ENCODE results near the gene CASQ2.
A peak's percentile ranks its signal among the peaks of the same experiment; 100 is the strongest.

The CASQ2 gene

DNA sequence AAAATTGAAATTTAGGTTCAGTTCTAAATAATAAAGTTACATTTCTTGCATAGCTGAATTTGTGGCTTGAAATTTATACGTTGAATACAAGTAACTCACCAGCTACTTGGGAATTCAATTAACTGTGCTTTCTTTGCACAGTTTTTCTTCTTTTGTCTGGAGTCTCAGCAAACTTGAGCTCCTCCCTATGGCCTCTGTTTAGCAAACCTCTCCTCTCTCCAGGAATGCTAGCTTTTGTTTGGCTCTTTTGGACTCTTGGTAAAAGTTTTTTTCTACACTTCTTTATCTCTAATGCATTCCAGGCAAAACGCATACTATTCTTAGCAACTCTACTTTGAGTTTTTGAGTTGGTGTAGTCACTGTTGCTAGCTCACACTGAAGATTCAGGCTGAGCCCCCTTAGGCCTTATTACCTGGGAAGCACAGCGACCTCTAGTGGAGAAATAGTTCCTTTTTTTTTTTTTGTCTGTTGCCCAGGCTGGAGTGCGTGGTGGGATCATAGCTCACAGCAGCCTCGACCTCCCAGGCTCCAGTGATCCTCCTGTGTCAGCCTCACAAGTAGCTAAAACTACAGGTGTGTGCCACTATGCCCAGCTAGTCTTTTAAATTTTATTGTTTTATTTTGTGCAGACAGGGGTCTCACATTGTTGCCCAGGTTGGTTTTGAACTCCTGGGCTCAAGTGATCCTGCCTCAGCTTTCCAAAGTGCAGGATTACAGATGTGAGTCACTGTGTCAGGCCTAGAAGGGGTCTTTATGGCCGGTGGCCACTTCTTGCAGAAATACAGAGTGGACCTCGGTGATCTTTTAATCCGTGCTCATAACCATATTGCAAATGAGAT lies 61.7 kb downstream of the CASQ2 start:
- peak; percentile 27 for DNase-seq
- in situ Hi-C loops (cut with HindIII; ENCODE audit: low pct_ligation_motif_present, low sequenced_read_pairs), result no loop called here

DNA sequence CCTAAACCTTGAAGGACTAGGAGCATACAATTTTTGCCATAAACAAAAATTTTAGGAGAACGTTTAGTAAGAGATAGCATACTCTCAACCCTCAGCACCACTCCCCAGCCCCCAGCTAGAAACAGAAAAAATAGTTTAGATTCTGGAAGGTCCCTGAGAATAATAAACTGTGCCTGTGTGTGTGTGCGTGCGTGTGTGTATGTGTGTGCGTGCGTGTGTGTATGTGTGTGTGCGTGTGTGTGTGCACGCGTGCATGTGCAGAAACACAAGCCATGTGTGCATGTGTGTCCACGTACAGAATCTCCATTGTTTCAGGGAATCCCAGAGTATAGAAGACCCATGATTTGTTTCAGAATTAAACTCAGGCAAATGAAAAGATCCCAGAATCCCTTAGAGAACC lies 62.6 kb downstream of the CASQ2 start:
- TF ChIP-seq, protein P1, sequence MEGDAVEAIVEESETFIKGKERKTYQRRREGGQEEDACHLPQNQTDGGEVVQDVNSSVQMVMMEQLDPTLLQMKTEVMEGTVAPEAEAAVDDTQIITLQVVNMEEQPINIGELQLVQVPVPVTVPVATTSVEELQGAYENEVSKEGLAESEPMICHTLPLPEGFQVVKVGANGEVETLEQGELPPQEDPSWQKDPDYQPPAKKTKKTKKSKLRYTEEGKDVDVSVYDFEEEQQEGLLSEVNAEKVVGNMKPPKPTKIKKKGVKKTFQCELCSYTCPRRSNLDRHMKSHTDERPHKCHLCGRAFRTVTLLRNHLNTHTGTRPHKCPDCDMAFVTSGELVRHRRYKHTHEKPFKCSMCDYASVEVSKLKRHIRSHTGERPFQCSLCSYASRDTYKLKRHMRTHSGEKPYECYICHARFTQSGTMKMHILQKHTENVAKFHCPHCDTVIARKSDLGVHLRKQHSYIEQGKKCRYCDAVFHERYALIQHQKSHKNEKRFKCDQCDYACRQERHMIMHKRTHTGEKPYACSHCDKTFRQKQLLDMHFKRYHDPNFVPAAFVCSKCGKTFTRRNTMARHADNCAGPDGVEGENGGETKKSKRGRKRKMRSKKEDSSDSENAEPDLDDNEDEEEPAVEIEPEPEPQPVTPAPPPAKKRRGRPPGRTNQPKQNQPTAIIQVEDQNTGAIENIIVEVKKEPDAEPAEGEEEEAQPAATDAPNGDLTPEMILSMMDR (IDR thresholded peaks at IDR 0.05; ENCODE audit: low read depth, low read length, missing control alignments), result no peak
- H3K4me3 ChIP-seq (ENCODE audit: low read depth, low read length), result no peak overlapping the region
- peaks cover 2% of the 10 kb centered on the region for H3K27me3 ChIP-seq (replicated peaks)
- in situ Hi-C loops (cut with HindIII; ENCODE audit: low pct_ligation_motif_present, low sequenced_read_pairs), result no loop called here
- DNase-seq, result no peak
- H3K27ac ChIP-seq, result no peak overlapping the region
- H3K36me3 ChIP-seq (replicated peaks), result no peaks in the 10 kb centered on the region

More for the DNA sequence above, 61.7 kb downstream of the CASQ2 start:
- Histone ChIP-seq H3K36me3 (replicated peaks) (no peaks in the 10 kb centered on the region), H3K4me3 (ENCODE audit: low read depth, low read length) (no peak overlapping the region), H3K27ac (no peak overlapping the region), H3K27me3 (replicated peaks) (peaks cover 2% of the 10 kb centered on the region)
- TF ChIP-seq, protein P1 (IDR thresholded peaks at IDR 0.05; ENCODE audit: low read depth, low read length, missing control alignments), result peak; percentile 72

DNA sequence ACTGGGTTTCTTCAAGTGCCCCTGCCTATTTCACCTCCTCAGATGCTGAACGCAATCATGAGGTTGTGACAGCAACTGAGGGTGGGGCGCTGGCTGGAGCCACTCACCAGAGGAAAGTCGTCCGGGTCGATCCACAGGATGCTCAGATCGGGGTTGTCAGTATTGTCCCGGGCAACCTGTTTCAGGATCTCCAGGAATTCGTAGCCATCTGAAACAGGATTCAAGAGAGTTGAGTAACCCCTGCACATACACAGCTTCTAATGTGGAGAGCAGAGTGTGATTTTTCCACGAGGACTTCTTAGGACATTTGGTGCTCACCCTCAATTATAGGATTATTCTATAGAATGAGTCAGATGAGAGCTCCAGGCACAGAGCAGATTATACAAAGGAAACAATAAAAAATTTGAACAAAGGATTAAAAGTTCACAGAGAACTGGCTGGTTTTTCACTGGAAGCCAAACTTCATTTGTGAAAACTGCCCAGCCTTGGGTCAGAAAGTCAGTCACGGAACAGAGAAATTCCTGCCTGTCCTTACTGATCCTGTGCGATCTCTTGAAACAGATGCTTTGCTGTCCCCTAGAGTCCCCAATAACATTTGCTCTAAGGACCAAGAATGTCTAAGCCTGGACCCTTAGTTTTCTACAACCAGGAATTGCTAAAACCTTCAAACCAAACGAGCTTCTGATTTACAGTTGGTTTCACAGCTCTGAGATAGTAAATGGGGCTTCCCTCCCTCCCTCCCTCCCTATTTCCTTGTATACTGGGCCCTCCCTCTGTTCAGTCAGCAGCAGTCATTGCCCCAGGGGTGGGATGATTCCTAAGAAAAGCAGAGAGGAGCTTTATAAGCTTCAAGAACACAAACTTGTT lies 63.2 kb downstream of the CASQ2 start:
- H3K4me3 ChIP-seq (ENCODE audit: low read depth, low read length), result no peak overlapping the region
- no peaks in the 10 kb centered on the region for H3K36me3 ChIP-seq (replicated peaks)
- no peak overlapping the region for H3K27ac ChIP-seq
- H3K27me3 ChIP-seq (replicated peaks), result peaks cover 2% of the 10 kb centered on the region
- no peak for DNase-seq
- TF ChIP-seq, protein P1 (IDR thresholded peaks at IDR 0.05; ENCODE audit: low read depth, low read length, missing control alignments), result no peak
- in situ Hi-C loops (cut with HindIII; ENCODE audit: low pct_ligation_motif_present, low sequenced_read_pairs), result no loop called here

DNA sequence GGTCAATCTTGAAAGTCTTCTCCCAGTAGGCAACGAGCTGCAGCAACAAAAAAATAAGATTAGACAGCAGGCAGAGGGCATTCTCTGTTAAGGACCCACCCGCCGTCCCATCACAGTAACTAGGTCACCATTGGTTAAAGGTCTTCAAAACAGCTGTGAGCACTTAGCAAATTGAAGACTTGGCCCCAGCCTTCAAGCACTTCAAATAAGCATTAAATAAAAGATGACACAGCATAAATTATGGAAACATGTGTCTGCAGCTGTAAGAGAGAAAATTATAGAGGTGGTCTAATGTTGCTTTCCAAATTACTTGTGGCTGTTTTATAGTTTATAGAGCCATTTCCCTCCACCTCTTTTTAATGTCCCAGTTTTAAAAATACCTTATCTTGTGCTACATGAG lies 65.6 kb downstream of the CASQ2 start:
- no peak overlapping the region for H3K27ac ChIP-seq
- TF ChIP-seq, protein P1 (IDR thresholded peaks at IDR 0.05; ENCODE audit: low read depth, low read length, missing control alignments), result no peak

DNA sequence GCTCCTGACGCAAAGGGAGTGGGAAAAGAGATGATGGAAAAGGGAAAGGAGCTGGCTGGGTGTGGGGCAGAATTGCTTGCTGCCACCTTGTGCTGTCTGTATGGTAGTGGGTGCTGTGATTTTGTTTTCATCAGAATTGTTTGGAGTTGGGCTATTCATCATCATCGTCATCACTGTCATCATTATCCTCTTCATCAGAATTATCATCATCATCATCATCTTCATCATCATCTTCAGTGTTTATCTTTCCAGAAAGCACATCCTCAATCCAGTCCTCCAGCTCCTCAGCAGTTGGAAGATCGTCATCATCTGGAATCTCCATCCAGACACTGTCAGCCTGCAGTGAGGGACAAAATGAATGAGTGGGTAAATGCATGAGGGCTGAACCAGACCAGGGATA lies 67.4 kb downstream of the CASQ2 start:
- TF ChIP-seq, protein P1 (IDR thresholded peaks at IDR 0.05; ENCODE audit: low read depth, low read length, missing control alignments), result no peak
- in situ Hi-C loops (cut with HindIII; ENCODE audit: low pct_ligation_motif_present, low sequenced_read_pairs), result no loop called here
- H3K27ac ChIP-seq, result no peak overlapping the region
- no peak for DNase-seq
- H3K27me3 ChIP-seq (replicated peaks), result no peaks in the 10 kb centered on the region
- no peaks in the 10 kb centered on the region for H3K36me3 ChIP-seq (replicated peaks)
- no peak overlapping the region for H3K4me3 ChIP-seq (ENCODE audit: low read depth, low read length)

More for the DNA sequence above, 65.6 kb downstream of the CASQ2 start:
- in situ Hi-C loops (cut with HindIII; ENCODE audit: low pct_ligation_motif_present, low sequenced_read_pairs), result no loop called here
- Histone ChIP-seq H3K4me3 (ENCODE audit: low read depth, low read length) (no peak overlapping the region), H3K27me3 (replicated peaks) (no peaks in the 10 kb centered on the region), H3K36me3 (replicated peaks) (no peaks in the 10 kb centered on the region)
- DNase-seq, result no peak
